ENCODE data around the gene BCAS1.
"Not testable (repeated sequence)": the region's sequence is repeated elsewhere in the genome, so short reads cannot be mapped to it uniquely, and the experiment has no call there.

The BCAS1 gene

DNA sequence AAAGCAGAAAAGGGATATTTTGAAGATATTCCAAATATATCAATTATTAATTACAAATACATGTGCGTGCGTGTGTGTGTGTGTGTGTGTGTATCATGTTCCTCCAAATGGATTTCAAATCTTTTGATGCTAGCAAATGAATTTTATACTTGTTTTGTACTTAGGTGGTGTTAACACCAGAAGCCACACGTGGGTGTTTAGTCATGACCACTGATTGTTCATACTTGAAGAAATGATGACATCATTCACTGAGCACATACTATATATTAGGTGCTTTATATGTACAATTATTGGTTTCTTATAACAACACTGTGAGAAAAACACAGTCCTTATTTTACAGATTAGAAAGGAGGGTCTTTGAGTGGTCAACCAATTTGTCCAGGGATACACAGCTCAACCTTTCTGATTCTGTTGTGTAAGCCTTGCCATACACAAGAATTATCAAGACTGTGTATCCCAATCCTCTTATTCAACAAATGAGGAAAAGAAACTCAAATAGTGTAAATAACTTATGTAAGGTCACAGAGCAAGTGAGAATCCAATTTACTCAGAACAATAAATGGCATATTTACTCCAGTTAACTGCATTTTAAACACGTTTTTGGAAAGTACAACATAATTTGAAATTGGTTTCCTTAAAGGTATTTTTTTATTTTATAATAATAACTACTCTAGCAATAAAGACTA is 88.5 kb downstream of the BCAS1 start:
- no peak for DNase-seq

DNA sequence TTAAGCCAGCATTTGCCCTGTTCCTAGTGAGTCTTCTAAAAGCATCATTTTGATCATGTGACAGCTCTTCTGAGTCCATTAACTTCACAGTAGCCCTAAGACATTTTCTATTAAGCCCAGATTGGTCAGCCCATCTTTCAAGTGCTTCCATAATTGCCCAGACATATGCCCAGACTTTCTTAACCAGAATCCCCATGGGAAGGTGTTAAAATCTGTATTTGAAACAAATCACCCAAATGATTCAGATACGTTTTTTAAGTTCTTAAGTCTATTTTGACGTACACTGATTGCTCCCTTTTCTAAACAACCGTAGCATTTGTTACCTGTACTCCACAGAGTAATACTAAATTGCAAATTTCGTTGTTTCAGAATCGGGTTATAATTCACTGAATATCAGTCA is 89.3 kb downstream of the BCAS1 start:
- DNase-seq = no peak

DNA sequence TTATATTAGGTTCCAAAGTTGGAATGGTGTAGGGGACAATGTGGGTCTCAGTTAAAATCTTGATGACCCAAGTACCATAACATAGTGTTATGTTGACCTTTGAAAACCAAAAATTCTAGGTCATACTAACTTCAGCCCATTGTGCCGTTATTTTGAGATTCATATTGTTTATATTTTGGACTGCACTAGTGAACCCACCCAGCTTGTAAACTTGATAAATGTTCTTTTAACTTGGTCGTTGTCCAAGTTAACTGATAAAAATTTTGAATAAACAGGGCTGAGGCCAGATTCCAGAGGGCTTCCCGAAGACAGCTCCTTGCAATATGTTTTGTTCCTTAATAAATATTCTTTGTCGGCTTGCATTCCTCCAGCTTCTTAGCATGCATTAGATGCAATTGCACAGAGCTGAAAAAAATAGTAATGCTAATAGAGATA is 90.3 kb downstream of the BCAS1 start:
- no peak for DNase-seq

DNA sequence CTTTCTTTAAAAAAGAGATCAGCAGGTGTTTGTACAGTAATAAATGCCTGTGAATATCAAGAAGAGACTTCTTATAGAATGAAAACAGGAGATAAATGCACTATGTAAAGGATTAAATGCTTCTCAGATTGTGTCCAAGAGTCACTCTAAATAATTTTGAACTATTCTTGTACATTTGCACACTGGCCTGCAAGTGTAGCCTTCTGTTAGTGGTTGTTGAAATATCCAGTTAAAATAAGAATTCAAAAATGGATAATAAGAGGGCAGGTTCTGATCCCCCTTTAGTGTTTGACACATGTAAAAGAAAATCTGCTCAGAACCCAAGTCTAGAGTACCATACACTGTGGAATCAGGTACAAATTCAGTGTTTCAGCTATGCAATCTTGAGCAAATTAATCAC is 91.9 kb downstream of the BCAS1 start:
- DNase-seq = no peak

DNA sequence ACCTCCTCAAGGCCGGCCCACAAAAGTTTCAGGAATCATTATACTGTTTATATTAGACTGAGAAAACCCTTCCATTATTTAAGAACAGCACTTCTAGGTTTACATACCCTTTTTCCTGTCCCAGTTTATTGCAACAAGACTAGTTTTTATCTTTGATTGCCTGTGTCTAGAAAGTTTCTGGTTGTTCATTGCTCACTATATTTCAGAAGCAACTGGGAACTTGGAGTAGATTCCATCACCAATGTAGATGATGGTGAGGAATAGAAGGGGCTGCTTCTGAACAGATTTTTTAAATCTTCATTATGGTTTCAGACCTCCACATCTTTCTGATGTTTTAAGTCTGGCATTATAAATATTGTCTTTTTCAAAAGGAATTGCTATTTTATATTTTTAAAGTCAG is 93.0 kb downstream of the BCAS1 start:
- DNase-seq = no peak

DNA sequence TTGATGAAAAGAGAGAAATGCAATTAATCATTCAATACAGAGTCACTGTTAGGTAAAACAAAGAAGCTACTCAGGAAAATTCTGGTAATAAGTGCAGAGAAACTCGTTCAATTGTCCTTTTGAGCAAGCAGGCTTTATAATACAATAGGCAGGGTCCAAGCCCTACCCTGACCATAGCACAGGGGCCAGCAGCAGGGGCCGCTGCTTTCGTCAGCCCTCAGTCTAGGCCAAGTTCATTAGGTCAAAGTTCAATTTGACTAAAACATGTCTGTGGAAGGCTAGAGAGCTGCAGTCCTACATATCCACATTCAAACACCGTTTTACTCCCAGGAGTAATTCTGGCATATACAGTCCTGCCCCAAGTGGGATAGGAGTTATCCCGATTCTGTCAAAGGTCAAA is 94.6 kb downstream of the BCAS1 start:
- no peak for DNase-seq

DNA sequence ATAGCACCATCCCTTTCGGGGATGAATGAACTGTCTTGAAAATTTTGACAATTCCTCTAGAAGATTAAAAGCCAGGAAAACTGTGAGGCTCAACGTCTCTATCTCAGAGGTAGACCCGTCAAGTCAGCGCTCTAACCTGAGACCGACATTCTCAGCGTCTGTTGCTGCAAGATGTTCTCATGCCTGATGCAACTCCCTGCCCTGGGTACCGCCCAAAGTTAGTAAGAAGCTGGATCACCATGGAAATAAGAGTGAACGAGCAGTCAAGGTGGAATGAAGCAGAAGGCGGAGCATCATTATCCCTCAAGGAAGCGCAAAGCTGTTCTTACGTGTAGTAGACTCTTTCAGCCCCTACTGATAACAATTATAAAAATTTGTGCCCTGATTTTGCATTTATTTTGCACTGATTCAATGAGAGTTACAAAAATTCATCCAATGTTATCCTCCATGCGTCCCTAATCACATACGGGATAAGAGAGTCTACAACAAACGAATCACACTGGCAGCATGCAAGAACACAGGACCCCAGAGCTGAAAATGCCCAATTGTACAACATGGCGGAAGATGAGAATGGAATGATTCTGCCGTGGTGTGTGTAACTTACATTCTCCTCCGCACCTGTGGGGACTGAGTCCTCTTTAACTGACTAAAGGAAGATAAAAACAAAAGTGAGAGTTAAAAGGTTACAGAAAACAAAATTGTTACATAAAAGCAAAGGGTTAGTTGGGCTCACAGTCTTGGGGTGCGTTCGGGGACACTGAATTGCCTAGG is 95.4 kb downstream of the BCAS1 start:
- no peak for DNase-seq

DNA sequence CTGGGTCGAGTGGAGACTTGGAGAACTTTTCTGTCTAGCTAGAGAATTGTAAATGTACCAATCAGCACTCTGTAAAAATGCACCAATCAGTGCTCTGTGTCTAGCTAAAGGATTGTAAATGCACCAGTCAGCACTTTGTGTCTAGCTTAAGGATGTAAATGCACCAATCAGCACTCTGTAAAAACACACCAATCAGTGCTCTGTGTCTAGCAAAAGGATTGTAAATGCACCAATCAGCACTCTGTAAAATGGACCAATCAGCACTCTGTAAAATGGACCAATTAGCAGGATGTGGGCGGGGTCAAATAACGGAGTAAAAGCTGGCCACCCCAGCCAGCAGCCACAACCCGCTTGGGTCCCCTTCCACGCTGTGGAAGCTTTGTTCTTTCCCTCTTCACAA is 96.5 kb downstream of the BCAS1 start:
- not testable (repeated sequence) for DNase-seq

DNA sequence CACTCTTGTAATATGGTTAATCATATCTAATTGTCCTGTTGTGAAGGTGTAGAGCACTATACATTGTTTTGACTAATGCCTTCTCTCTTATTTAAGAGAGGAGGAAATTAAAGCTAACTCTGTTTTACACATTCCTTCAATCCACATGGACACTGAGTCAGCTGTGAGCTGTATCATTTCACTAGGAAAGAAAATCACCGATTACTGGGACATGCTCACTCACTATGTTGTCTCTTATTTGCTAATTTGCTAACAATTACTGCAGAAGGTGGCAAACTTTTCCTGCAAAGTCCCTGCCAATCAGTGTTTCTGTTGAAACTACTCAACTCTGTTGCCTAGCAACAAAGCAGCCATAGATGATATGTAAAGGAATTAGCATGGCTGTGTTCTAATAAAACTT is 98.2 kb downstream of the BCAS1 start:
- DNase-seq = no peak

DNA sequence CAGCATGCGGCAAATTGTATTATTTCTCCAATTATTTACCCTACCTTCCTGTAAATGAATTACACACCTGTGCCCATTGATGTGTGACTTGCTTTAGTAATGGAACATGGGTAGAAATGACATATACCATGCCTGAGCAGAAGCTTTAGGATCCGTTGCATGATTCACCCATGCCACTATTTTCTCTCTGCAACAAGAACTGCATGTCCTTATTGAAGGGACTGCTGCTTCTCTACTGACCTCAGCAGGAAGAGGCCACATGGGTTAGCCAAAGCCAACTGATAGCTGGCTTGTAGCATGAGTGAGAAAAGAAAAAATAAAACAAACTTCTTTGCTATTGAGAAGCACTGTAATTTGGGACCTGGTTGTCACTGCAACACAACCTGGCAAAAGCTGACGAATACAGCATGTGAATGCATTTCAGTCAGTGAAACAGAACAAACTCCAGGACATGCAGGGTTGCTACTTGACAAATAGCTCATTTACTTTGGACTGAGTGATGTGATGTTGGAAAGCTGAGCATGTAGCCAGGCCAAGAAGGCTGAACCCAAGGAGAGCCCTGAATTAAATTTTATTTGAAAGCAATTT is 99.2 kb downstream of the BCAS1 start:
- no peak for DNase-seq

DNA sequence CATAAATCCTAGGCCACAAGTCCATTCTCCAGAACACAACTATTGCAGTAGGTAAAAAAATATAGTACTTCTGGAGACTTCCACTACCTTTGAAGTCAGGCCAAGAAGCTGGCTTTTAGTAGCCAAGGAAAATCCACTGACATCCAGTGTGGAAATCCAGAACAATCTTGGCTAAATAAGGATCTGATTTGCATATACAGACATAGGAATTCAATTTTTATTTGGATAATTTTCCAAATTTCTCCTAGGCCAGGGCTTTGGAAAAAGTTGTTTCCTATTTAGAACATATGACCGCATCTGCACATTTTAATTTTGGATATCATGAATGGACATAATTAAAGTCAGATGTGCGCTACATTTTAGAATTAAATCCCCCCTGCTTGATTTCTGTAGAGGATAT is 100.2 kb downstream of the BCAS1 start:
- DNase-seq = no peak

DNA sequence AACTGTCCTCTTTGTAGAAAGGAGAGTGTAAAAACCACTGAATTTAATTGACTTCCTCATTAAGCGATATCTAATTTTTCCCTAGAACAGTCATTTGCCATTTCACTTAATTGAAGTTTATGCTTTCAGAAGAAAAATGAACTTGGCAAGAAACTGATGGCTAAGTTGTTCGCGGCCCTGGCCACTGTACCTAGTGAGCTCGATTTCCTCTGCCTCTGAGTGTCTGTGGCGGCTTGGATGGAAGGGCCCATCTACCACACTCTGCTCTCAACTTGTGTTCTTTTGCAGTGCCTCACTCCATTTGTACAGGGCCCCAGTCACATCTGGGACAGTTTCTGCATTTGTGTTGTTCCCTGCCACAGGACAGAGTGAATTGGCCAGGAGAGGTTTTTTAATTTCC is 102.9 kb downstream of the BCAS1 start:
- no peak for DNase-seq

DNA sequence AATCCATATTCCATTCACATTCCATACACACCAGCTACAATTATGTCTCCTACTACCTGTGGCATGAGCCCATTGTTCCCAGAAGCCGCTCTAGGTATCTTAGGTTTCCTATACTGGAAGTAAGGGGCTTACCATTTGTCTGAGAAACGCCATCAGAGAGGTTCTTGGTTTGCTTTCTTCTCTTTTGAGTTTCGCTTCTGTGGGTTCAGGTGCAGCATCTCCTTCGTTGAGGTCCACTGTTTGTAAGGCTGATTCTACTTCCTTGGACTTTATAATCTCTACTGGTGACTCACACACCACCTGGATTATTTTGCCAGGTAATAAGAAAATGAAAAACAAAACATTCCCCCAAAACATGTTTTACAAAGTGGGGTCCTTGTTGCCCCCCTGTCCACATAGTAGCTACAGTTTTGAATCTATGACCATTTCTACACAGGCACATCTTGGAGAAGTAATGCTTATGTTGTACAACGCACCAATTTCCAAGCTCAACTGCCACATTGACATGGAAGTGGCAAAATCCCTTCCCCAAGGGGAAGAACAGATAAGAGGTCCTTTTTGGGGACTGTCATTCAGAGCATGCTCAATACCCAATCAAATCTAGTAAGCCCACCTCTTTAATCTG is 103.5 kb downstream of the BCAS1 start:
- no peak for DNase-seq

DNA sequence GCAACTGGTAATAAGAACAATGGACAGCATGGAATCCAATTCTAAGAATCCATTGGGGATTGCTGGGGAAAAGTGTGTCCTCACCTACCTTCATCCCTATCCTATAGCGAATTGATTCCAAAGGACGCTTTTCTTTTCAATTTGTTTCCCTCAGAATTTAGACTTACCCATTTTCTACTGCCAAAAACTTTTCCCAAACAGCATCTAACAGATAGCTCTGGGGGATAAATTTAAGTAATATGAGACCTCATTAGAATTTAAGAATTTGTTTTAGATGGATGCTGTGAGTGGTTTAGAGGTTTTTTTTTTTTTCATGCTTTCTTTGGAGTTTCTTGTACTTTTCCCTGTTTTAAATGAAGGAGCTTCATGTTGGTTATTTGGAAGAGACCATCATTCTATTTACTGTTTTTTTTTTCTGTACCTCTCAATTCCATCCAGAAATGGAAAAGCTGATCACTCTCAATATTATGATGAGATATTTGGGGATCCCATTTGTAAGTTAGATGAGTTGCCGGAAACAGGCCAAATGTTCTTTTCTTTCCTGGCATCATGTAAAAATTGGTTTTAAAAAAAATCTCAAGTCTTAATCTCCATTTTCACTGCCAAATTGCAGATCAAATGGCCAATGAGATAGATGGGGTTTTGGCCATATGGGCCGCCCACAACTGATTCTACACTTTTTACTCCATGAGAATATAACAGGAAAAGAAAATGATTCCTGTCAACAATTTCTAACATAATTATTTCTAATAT is 105.7 kb downstream of the BCAS1 start:
- DNase-seq = no peak

DNA sequence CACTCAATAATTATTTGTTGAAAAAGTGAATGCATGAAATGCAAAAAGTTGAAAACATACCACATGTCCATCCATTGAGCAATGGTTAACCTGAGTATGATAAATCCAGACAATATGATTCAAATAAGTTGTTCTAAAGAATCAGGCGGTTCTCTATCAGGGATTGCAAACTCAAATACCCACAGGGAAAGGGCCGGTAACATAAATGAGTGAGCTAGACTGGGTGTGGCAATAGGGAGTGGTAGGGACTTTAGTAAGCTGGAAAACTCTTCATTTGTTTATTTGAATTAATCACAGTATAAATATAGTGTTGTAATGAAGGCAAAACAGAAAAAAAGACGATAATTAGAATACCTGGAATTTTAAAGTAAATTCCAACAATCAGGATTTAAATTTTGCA is 106.3 kb downstream of the BCAS1 start:
- no peak for DNase-seq

DNA sequence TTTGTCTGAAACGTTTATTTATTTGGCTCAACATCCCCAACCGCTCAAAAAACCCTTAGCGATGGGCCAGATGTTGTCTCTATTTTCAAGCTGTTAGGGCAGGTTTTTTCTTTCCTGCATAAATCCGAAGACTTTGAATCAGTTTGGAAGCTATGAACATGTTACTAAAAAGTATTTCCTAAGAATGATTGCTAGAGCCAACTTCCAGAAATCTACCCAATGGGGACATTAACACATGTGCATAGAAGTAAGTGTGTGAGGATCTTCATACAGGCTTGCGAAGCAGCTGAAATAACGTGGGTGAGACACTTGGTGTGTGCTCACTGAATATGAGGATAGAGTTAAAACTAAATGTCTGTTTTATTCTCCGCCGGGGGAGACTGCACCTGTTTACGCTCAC is 106.8 kb downstream of the BCAS1 start:
- DNase-seq = no peak

DNA sequence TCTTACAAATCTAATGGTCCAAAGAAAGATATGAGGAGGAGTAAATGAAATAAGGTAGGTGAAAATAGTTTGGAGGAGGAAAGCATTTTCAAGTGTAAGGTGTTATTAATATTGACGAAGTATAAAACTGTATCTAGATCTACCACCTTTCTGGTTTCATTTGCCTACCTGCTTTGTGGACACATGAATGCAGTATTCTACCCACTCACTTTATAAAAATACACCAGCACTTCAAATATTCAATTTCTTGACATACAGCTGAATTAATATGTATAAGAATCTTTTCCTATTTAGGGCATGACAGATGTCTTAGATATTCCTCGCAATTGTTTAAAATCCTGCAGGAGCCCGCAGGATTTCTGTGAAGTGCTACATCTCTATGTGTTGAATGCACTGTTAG is 108.0 kb downstream of the BCAS1 start:
- DNase-seq = no peak

DNA sequence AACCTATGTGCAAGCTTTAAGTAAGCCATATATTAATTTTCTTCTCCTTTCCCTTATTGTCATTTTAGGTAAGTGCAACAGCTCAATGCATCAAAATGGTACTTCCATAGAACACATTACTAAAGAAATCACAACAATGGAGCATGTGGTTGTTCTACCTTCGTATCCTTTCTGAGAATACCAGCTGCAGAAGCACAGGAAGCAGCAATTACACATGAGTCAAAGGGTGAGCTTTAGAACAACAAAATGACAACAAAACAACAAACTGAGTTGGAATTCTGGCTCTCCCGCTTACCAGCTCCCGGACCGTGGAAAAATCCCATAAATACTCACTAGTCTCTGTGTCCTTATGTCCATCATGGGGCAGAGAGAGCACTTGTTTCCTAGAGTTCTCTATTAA is 108.9 kb downstream of the BCAS1 start:
- DNase-seq = no peak

DNA sequence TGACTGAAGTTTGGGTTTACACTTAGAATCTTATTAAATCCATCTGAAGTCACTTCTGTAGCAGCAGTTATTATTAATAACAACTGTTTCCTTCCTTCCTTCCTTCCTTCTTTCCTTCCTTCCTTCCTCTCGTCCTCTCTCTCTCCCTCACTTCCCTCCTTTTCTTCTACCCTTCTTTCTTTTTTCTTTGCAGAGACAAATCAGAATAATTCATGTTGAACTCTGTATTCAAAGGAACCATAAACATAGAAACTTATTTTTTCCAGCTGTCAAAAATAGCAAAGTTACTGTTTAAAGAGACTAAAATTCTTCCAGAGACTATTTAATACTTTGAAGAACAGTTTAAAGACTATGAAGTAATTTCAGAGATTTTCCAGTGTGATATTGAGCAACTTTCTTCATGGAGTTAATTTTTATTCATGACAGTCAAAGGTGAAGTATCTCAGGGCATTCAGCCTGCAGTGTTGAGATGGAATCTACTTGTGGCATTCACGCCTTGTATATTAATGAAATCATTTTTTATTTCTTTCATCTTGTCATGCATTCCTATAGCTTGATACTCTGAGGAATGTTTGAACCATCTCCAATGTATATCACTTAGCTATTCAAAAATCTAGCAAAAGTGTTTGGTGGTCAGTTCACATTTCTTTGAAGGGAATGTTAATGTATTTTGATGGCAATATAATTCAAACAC is 109.7 kb downstream of the BCAS1 start:
- no peak for DNase-seq

DNA sequence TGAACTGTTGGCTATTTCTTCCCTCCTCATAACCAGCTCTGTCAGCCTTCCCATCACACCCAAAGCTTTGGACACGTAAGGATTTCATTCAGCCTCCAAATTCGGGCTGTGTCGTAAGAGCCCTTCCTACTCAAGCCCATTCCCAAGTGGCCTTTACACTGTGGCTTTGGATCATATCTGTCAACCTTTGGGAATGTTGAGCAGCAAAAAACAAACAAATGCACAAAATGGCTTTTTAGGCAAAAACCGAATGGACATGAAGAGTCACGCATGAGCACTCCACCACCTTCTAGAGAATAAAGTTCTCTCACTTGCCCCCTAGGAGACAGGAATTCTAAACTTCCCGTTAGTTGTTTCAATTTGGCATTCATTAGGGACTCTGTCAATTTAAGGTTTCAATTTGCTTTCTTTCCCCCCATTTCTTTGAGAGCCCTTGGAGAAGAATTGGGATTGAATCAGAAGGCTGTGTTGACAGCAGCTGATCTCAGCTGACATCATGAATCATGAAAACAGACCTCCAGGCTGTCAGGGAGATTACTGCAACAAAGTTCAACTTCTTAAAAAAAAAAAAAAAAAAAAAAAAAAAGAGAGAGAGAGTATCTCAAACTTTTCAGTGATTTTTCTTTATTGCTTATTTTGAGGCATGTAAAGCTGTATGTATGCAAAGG is 110.3 kb downstream of the BCAS1 start:
- no peak for DNase-seq

DNA sequence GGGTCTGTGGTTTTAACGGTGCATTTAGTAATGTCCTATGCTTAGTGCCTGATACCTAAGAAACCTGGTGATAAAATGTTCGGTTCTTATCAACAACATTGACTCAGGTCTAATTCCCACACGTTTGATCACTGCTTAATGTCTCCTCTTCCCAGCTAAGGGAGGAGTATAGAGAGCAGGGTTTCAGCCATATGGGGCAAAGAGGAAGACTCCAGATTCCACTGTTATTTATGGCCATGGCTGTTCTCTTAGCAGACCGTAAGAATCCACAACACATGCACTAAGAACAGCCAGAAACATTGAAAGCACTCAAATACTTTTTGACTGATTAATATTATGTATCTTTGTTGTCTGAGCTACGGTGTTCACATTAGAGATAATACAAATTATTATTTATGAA is 112.1 kb downstream of the BCAS1 start:
- no peak for DNase-seq

Measured in activated CD4-positive, alpha-beta T cell treated with anti-CD3 and anti-CD28 coated beads, Interleukin-2, amount 50 U/mL, for 1 hour (primary cell).